ENCODE results near the gene ZP1. TPM values are rescaled to one million over a fixed set of nuclear protein-coding genes. Genes with fewer than 3 reads are reported as not detected.
"Not testable (repeated sequence)": the region's sequence is repeated elsewhere in the genome, so short reads cannot be mapped to it uniquely, and the experiment has no call there.

ZP1 gene
- total RNA-seq, 1 experiment from 2014 or later = not detected

- peaks cover 13% of the 10 kb centered on the region for H3K4me1 ChIP-seq (replicated peaks)
- H3K4me3 ChIP-seq = no peak overlapping the region
- H3K9me3 ChIP-seq (replicated peaks) = no peaks in the 10 kb centered on the region
- no peak overlapping the region for H3K27ac ChIP-seq
- peaks cover 12% of the 10 kb centered on the region for H3K36me3 ChIP-seq
- no peaks in the 10 kb centered on the region for H3K27me3 ChIP-seq (replicated peaks)
- DNase-seq (ENCODE audit: low read depth in 1 of 2, low spot score in 2 of 2) = no peak
Measured at GRCh38 chr11:60908803-60909202, 41.5 kb downstream of the ZP1 start.

- H3K4me3 ChIP-seq; H3K36me3 ChIP-seq; H3K9me3 ChIP-seq (replicated peaks); DNase-seq (ENCODE audit: low read depth in 1 of 2, low spot score in 2 of 2); H3K27ac ChIP-seq; H3K27me3 ChIP-seq (replicated peaks): not testable (repeated sequence)
- peaks cover 20% of the 10 kb centered on the region for H3K4me1 ChIP-seq (replicated peaks)
Measured at GRCh38 chr11:60909680-60910280, 42.4 kb downstream of the ZP1 start.

- Histone ChIP-seq H3K4me1 (replicated peaks) (peaks cover 19% of the 10 kb centered on the region), H3K4me3 (no peak overlapping the region), H3K27ac (no peak overlapping the region), H3K36me3 (peaks cover 4% of the 10 kb centered on the region), H3K9me3 (replicated peaks) (no peaks in the 10 kb centered on the region), H3K27me3 (replicated peaks) (no peaks in the 10 kb centered on the region)
- DNase-seq (ENCODE audit: low read depth in 1 of 2, low spot score in 2 of 2) = no peak
Measured at GRCh38 chr11:60910281-60910687, 42.9 kb downstream of the ZP1 start.

- Histone ChIP-seq H3K4me3 (no peak overlapping the region), H3K27me3 (replicated peaks) (no peaks in the 10 kb centered on the region), H3K4me1 (replicated peaks) (peaks cover 23% of the 10 kb centered on the region), H3K9me3 (replicated peaks) (no peaks in the 10 kb centered on the region), H3K36me3 (peaks cover 4% of the 10 kb centered on the region), H3K27ac (no peak overlapping the region)
- no peak for DNase-seq (ENCODE audit: low read depth in 1 of 2, low spot score in 2 of 2)
Measured at GRCh38 chr11:60910711-60911380, 43.5 kb downstream of the ZP1 start.

- Histone ChIP-seq H3K36me3 (peaks cover 4% of the 10 kb centered on the region; the same call in 1 of the 2 replicates), H3K9me3 (replicated peaks) (no peaks in the 10 kb centered on the region), H3K4me1 (replicated peaks) (peaks cover 25% of the 10 kb centered on the region), H3K27me3 (replicated peaks) (no peaks in the 10 kb centered on the region), H3K27ac (no peak overlapping the region), H3K4me3 (no peak overlapping the region)
- no peak for DNase-seq (ENCODE audit: low read depth in 1 of 2, low spot score in 2 of 2)
Measured at GRCh38 chr11:60912223-60912850, 45.0 kb downstream of the ZP1 start.

GRCh38 chr11:60912851-60913528 lies 45.6 kb downstream of the ZP1 start:
- peaks cover 25% of the 10 kb centered on the region for H3K4me1 ChIP-seq (replicated peaks)
- H3K36me3 ChIP-seq = peaks cover 4% of the 10 kb centered on the region; the same call in 1 of the 2 replicates
- H3K27ac ChIP-seq = peak overlapping the region; percentile 64
- no peak for DNase-seq (ENCODE audit: low read depth in 1 of 2, low spot score in 2 of 2)
- peak overlapping the region; percentile 60; the same call in 1 of the 2 replicates for H3K4me3 ChIP-seq
- H3K9me3 ChIP-seq (replicated peaks) = no peaks in the 10 kb centered on the region
- no peaks in the 10 kb centered on the region for H3K27me3 ChIP-seq (replicated peaks)

- Histone ChIP-seq H3K9me3 (replicated peaks) (no peaks in the 10 kb centered on the region), H3K27me3 (replicated peaks) (no peaks in the 10 kb centered on the region)
- peak; percentile 92 to 97 for DNase-seq (ENCODE audit: low read depth in 1 of 2, low spot score in 2 of 2)
Measured at GRCh38 chr11:60913793-60914632, 46.7 kb downstream of the ZP1 start, which contains the start of gene TMEM109. TMEM109 (plus strand) TSS chr11:60914158; CDS start chr11:60919694, 5,536 bp downstream.

GRCh38 chr11:60914633-60915247 lies 47.4 kb downstream of the ZP1 start:
- peak overlapping the region; percentile 64 for H3K27ac ChIP-seq
- DNase-seq (ENCODE audit: low read depth in 1 of 2, low spot score in 2 of 2) = peak in 1 of 2 experiments; percentile 64
- peaks cover 9% of the 10 kb centered on the region for H3K36me3 ChIP-seq
- H3K4me1 ChIP-seq (replicated peaks) = peaks cover 33% of the 10 kb centered on the region
- no peaks in the 10 kb centered on the region for H3K27me3 ChIP-seq (replicated peaks)
- H3K4me3 ChIP-seq = peak overlapping the region; percentile 60
- no peaks in the 10 kb centered on the region for H3K9me3 ChIP-seq (replicated peaks)

More at GRCh38 chr11:60913793-60914632, 46.7 kb downstream of the ZP1 start, which contains the start of gene TMEM109:
- H3K27ac ChIP-seq = peak within 1 kb of the TSS; percentile 64
- H3K4me1 ChIP-seq (replicated peaks) = peaks cover 30% of the 10 kb centered on the region
- peaks cover 4% of the 10 kb centered on the region; the same call in 1 of the 2 replicates for H3K36me3 ChIP-seq
- peak within 1 kb of the TSS; percentile 60 for H3K4me3 ChIP-seq

GRCh38 chr11:60915248-60915914 lies 48.0 kb downstream of the ZP1 start:
- peak; percentile 89 to 92 for DNase-seq (ENCODE audit: low read depth in 1 of 2, low spot score in 2 of 2)
- no peaks in the 10 kb centered on the region for H3K9me3 ChIP-seq (replicated peaks)

GRCh38 chr11:60916669-60917206 lies 49.4 kb downstream of the ZP1 start:
- H3K9me3 ChIP-seq (replicated peaks) = no peaks in the 10 kb centered on the region
- H3K27me3 ChIP-seq (replicated peaks) = no peaks in the 10 kb centered on the region
- no peak overlapping the region for H3K4me3 ChIP-seq
- H3K36me3 ChIP-seq = peaks cover 29% of the 10 kb centered on the region
- H3K4me1 ChIP-seq (replicated peaks) = peaks cover 33% of the 10 kb centered on the region
- no peak for DNase-seq (ENCODE audit: low read depth in 1 of 2, low spot score in 2 of 2)
- H3K27ac ChIP-seq = no peak overlapping the region

More at GRCh38 chr11:60915248-60915914, 48.0 kb downstream of the ZP1 start:
- Histone ChIP-seq H3K36me3 (peaks cover 15% of the 10 kb centered on the region), H3K4me3 (peak overlapping the region; percentile 60), H3K4me1 (replicated peaks) (peaks cover 33% of the 10 kb centered on the region), H3K27me3 (replicated peaks) (no peaks in the 10 kb centered on the region), H3K27ac (peak overlapping the region; percentile 22)

- H3K4me1 ChIP-seq (replicated peaks) = peaks cover 33% of the 10 kb centered on the region
- no peak overlapping the region for H3K4me3 ChIP-seq
- H3K9me3 ChIP-seq (replicated peaks) = no peaks in the 10 kb centered on the region
- H3K27me3 ChIP-seq (replicated peaks) = no peaks in the 10 kb centered on the region
- H3K27ac ChIP-seq = no peak overlapping the region
- peaks cover 34% of the 10 kb centered on the region for H3K36me3 ChIP-seq
- DNase-seq (ENCODE audit: low read depth in 1 of 2, low spot score in 2 of 2) = no peak
Measured at GRCh38 chr11:60917267-60917666, 49.9 kb downstream of the ZP1 start.
